K562 (cell line): ENCODE data around the gene VSTM1. TPM values are rescaled to one million over a fixed set of nuclear protein-coding genes. Genes with fewer than 3 reads are reported as not detected.

Experiments
- ATAC-seq: fragments of 200-7000 bp; cut with Tn5 transposase; 3 replicates; pipeline ENCODE4 v1.9.1; 2020; ENCODE audit warnings: moderate library complexity
- BruUV-seq: library from RNA; stranded (reverse); fragments of 400-500 nt; replicated peaks from 2 replicates; lab custom pipeline; 2021; lab: Mats Ljungman, UMichigan
- CTCF ChIA-PET: fragments of 300-600 bp; formaldehyde crosslinking; extraction: SDS; loops from one replicate; lab custom pipeline; 2021; ENCODE audit warnings: low intra/inter-chr PET ratio; lab: Yijun Ruan, JAX
- POLR2A ChIA-PET: fragments of 300-600, 350-650 bp; sonication (Branson Sonifier 250); formaldehyde crosslinking; extraction: SDS; loops from one replicate; lab custom pipeline; 2021; ENCODE audit warnings: antibody characterized with exemption, inconsistent platforms; lab: Yijun Ruan, JAX
- DNase-seq, 4 experiments: peaks; one replicate each; pipeline versions ENCODE4 v3.0.0 to v3.0.0-alpha.2; 2011 to 2018; ENCODE audit warnings: low spot score in 3 of 4, mixed read lengths in 3 of 4; ENCODE audit errors: extremely low read depth in 1 of 4
- FAIRE-seq: peaks from 2 replicates; lab custom pipeline; 2011; peaks lifted over from hg19 to GRCh38; lab: Jason Lieb, UNC
- H2AFZ ChIP-seq: 2 replicates; pipeline ENCODE4 v1.6.0; 2011; ENCODE audit warnings: low read depth, low read length, control low read depth, inconsistent platforms
- H3K27ac ChIP-seq: fragments of 200-600 bp; 3 replicates; pipeline ENCODE4 v1.8.0; 2011; ENCODE audit warnings: low read depth, mild to moderate bottlenecking, control low read depth, inconsistent platforms, low read length, moderate library complexity, mixed read lengths; ENCODE audit errors: extremely low read depth
- H3K27me3 ChIP-seq, 2 experiments: fragments of 300-600 bp in 1 of 2; 2 replicates in 1 of 2; 3 replicates in 1 of 2; pipeline versions ENCODE4 v1.6.0 to v1.8.0; 2011; ENCODE audit warnings: inconsistent platforms in 2 of 2, low read length in 2 of 2, mild to moderate bottlenecking in 1 of 2, mixed read lengths in 1 of 2, moderate library complexity in 1 of 2; ENCODE audit not compliant: control insufficient read depth in 2 of 2, insufficient read depth in 2 of 2
- H3K36me3 ChIP-seq: fragments of 300-600 bp; 3 replicates; pipeline ENCODE4 v1.8.0; 2011; ENCODE audit warnings: mild to moderate bottlenecking, low read length, inconsistent platforms; ENCODE audit not compliant: control insufficient read depth, insufficient read depth
- H3K4me1 ChIP-seq, 2 experiments: fragments of 200-600 bp in 1 of 2; replicated peaks in 1 of 2; 2 replicates in 1 of 2; 3 replicates in 1 of 2; pipeline versions ENCODE4 v1.5.1 to v1.8.0; 2011; ENCODE audit warnings: inconsistent platforms in 2 of 2, low read length in 2 of 2, mild to moderate bottlenecking in 1 of 2, mixed read lengths in 1 of 2, moderate library complexity in 1 of 2; ENCODE audit not compliant: control insufficient read depth in 2 of 2, insufficient read depth in 2 of 2
- H3K4me2 ChIP-seq: 2 replicates; pipeline ENCODE4 v1.6.1; 2011; ENCODE audit warnings: low read length, control low read depth, inconsistent platforms, mixed read lengths; ENCODE audit not compliant: insufficient read depth
- H3K4me3 ChIP-seq: fragments of 200-600 bp; sonication (generic), shearing (Covaris generic); 2 replicates; pipeline ENCODE4 v1.5.1; 2016; ENCODE audit warnings: control low read depth, inconsistent platforms
- H3K79me2 ChIP-seq: fragments of 200-600 bp; 3 replicates; pipeline ENCODE4 v1.8.0; 2011; ENCODE audit warnings: low read length, inconsistent platforms; ENCODE audit not compliant: control insufficient read depth, insufficient read depth
- H3K9ac ChIP-seq, 2 experiments: 2 replicates each; pipeline versions ENCODE4 v1.6.0 to v1.6.1; 2011; ENCODE audit warnings: low read depth in 2 of 2, low read length in 2 of 2, control low read depth in 1 of 2, inconsistent platforms in 1 of 2, mild to moderate bottlenecking in 1 of 2, mixed read lengths in 1 of 2; ENCODE audit not compliant: insufficient read depth in 1 of 2
- H3K9me1 ChIP-seq: one replicate; pipeline ENCODE4 v1.6.0; 2011; ENCODE audit warnings: inconsistent platforms, mild to moderate bottlenecking, low read length, moderate library complexity; ENCODE audit not compliant: control insufficient read depth, insufficient read depth
- H3K9me3 ChIP-seq: replicated peaks from 2 replicates; pipeline ENCODE4 v1.5.1; 2011; ENCODE audit warnings: low read depth, low read length, inconsistent platforms; ENCODE audit not compliant: control insufficient read depth, insufficient read depth
- H4K20me1 ChIP-seq: replicated peaks from 2 replicates; pipeline ENCODE4 v1.6.1; 2011; ENCODE audit warnings: low read length, inconsistent platforms, mixed read lengths; ENCODE audit not compliant: control insufficient read depth, insufficient read depth
- KLF16 ChIP-seq: IDR thresholded peaks from 2 replicates; pipeline ENCODE4 v1.6.1; 2016; ENCODE audit warnings: antibody characterized with exemption
- NCOR1 ChIP-seq: fragments of 450-650 bp; IDR thresholded peaks from 2 replicates; pipeline ENCODE4 v1.6.1; 2016; ENCODE audit warnings: mild to moderate bottlenecking, moderate library complexity
- PHF20 ChIP-seq: fragments of 450-650 bp; IDR thresholded peaks from 2 replicates; pipeline ENCODE4 v1.6.1; 2018; ENCODE audit not compliant: partially characterized antibody
- RBM25 ChIP-seq: fragments of 200-400 bp; formaldehyde crosslinking; IDR thresholded peaks from 2 replicates; pipeline ENCODE4 v1.6.1; 2018; ENCODE audit warnings: low read length, low read depth, moderate library complexity; ENCODE audit not compliant: severe bottlenecking
- SIX5 ChIP-seq, 2 experiments: IDR thresholded peaks; 2 replicates each; pipeline ENCODE4 v1.6.1; 2011; ENCODE audit warnings: low read length in 2 of 2, borderline replicate concordance in 1 of 2, low read depth in 1 of 2, mild to moderate bottlenecking in 1 of 2, moderate library complexity in 1 of 2; ENCODE audit not compliant: insufficient read depth in 1 of 2
- ZNF134 ChIP-seq: fragments of 250-450 bp; sonication (Bioruptor Pico); conservative IDR thresholded peaks from 2 replicates; pipeline ENCODE4 v1.4.0; 2020
- ZNF24 ChIP-seq: fragments of 450-650 bp; IDR thresholded peaks from 2 replicates; pipeline ENCODE4 v1.6.1; 2016
- WGBS: fragments of 100-300 bp; shearing (Covaris generic); methylation state at CpG from one replicate; pipeline ENCODE4 v1.1.6; 2016; ENCODE audit warnings: low coverage, mixed read lengths; ENCODE audit not compliant: insufficient coverage; ENCODE audit errors: missing lambda C conversion rate; 5-methylcytosine and 5-hydroxymethylcytosine counted together
- in situ Hi-C: fragments of 300-500 bp; cut with MboI; formaldehyde crosslinking; loops from 4 replicates; pipeline ENCODE4 v1.15.0; 2018; ENCODE audit warnings: inconsistent platforms, mixed read lengths
- intact Hi-C: fragments of 100-400 bp; cut with micrococcal nuclease; formaldehyde crosslinking; loops from 2 replicates; pipeline ENCODE4 v1.14.2; 2022
- polyA plus RNA-seq, 8 experiments: library from polyadenylated mRNA; depleted of rRNA in 4 of 8; stranded (reverse) in 5 of 8; unstranded in 3 of 8; fragments of >200 nt; fragmentation: Nextera tagmentation in 2 of 8; fragmentation: Illumina TruSeq in 1 of 8; extraction: Ambion mirVana in 2 of 8; extraction: Trizol in 1 of 8; gene quantifications; 2 replicates each; pipeline versions ENCODE4 v1.2.1 to v1.2.3, GENCODE V29; 2011 to 2014; ENCODE audit warnings: inconsistent platforms in 1 of 8, missing spikeins in 1 of 8
- total RNA-seq, 7 experiments: library from RNA; depleted of rRNA in 6 of 7; stranded (reverse); fragments of >200 nt in 6 of 7; fragmentation: Illumina TruSeq in 2 of 7; extraction: Trizol in 2 of 7; gene quantifications; 2 replicates each; pipeline versions ENCODE4 v1.2.1 to v1.2.3, GENCODE V29; 2011 to 2021; ENCODE audit warnings: low replicate concordance in 1 of 7
- TF ChIP-seq, protein P1 (sequence below): sonication (generic); formaldehyde crosslinking; IDR thresholded peaks from 2 replicates; pipeline ENCODE4 v1.8.0; 2022; ENCODE audit warnings: missing genetic modification reagents, mild to moderate bottlenecking, moderate library complexity, borderline replicate concordance

Gene VSTM1
- total and polyA plus RNA-seq, 9 of the 15 experiments (the other 6 are each of a cell fraction or from before 2014, with no cell fraction given) = not detected

DNA sequence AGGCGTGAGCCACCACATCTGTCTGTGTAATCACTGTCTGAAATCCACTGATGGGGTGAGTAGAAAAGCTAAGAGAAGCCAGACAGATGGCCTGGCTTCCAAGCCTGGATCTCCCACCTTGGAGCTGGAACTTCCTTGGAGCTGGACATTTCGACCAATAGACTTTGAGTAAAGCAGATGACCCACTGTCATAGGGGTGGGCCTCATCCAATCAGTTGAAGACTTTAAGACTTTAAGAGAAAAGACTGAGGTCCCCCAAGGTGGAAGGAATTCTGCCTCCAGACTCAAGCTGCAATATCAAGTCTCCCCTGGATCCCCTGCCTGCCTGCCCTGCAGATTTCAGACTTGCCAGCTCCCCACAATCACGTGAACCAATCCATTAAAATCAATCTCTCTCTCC is 20.7 kb downstream of the VSTM1 start:
- no peak overlapping the region for H3K4me3 ChIP-seq
- H3K27me3 ChIP-seq = peaks cover 10 to 39% of the 10 kb centered on the region in 2 experiments
- no peak overlapping the region for H2AFZ ChIP-seq
- no peak for TF ChIP-seq KLF16
- TF ChIP-seq RBM25 = peak; percentile 51
- TF ChIP-seq SIX5 (IDR thresholded peaks at IDR 0.05; ENCODE audit: borderline replicate concordance in 1 of 2, insufficient read depth in 1 of 2, low read depth in 1 of 2, low read length in 2 of 2) = no peak
- TF ChIP-seq, protein P1, sequence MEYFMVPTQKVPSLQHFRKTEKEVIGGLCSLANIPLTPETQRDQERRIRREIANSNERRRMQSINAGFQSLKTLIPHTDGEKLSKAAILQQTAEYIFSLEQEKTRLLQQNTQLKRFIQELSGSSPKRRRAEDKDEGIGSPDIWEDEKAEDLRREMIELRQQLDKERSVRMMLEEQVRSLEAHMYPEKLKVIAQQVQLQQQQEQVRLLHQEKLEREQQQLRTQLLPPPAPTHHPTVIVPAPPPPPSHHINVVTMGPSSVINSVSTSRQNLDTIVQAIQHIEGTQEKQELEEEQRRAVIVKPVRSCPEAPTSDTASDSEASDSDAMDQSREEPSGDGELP (CRISPR knock-in tag) = no peak
- no peak for TF ChIP-seq NCOR1
- TF ChIP-seq ZNF134 (CRISPR knock-in tag) = peak; percentile 88
- no peak for TF ChIP-seq ZNF24
- no peak for TF ChIP-seq PHF20
- no peak for FAIRE-seq
- H3K79me2 ChIP-seq = no peaks in the 10 kb centered on the region
- no peaks in the 10 kb centered on the region for H3K36me3 ChIP-seq
- H3K4me2 ChIP-seq = no peak overlapping the region
- no peaks in the 10 kb centered on the region for H4K20me1 ChIP-seq
- ChIA-PET CTCF (no interaction called here), POLR2A (interaction anchor here (1.0 kb wide), 1 partner anchor 36 kb away, joined by 3 read pairs; no protein-coding TSS in a partner anchor)
- WGBS = 0% methylated on average over 3 of the region's 3 CpGs
- H3K9me1 ChIP-seq = no peaks in the 10 kb centered on the region
- BruUV-seq = no TSS peak
- in situ Hi-C loops = no loop called here
- DNase-seq = peak in 3 of 4 experiments; percentile 0 to 1 (median 0)
- H3K4me1 ChIP-seq = no peaks in the 10 kb centered on the region; a peak in 1 of 5 replicates
- H3K27ac ChIP-seq = no peak overlapping the region
- ATAC-seq = no peak
- H3K9me3 ChIP-seq = no peaks in the 10 kb centered on the region
- H3K9ac ChIP-seq = no peak overlapping the region
- intact Hi-C loops = no loop called here
